HG03469 (cell line): Measurements from ENCODE around the gene GPR146.
A peak's percentile ranks its signal among the peaks of the same experiment; 100 is the strongest.
"Not testable (repeated sequence)": the region's sequence is repeated elsewhere in the genome, so short reads cannot be mapped to it uniquely, and the experiment has no call there.

Experiments used
- ATAC-seq: cut with Tn5 transposase; IDR thresholded peaks from one replicate; pipeline ENCODE4 v1.9.1; 2021; ENCODE audit warnings: mild to moderate bottlenecking, moderate library complexity, moderate number of reproducible peaks; ENCODE audit not compliant: unreplicated experiment

The GPR146 gene

DNA sequence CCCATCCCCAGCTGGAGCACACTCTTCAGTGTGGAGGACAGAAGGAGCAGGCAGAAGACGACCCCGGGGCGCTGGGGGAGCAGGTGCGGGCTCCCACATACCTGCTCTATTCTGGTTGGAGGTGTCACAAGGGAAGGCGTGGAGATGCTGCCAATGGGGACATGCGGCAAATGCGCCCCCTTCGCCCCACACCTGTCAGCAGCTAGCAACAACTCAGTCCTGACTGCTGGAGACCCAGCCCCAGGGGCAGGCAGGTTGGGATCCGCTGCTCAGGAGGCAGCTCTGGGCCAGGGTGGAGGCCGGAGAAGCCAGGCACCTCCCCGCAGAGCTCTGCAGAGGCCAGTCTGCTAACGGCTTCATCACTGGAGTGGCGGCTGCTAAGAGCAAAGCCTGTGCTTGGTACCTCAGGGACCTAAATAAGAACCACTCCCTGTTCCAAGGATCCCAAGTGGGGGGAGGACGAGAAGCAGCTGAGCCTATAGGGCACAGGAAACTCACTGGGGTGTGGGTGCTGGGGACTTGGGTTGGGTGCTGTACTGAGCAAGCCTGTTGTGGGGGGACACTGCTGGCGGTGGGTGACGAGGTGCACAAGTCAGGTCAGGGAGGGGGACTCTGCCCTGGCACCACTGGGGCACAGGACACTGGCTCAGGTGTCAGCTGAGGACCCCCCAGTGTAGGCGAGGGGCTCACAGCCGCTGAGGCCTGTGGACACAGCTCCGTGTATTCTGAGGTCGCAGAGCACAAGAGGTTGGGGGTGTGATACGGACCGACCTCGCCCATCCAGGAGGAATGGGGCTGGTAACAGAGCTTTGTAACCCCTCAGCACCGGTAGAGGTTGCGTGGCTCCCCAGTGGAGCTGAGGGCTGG is 19.2 kb upstream of the GPR146 start:
- no peak for ATAC-seq

GRCh38 chr7:1025743-1026581 is 18.4 kb upstream of the GPR146 start:
- no peak for ATAC-seq

DNA sequence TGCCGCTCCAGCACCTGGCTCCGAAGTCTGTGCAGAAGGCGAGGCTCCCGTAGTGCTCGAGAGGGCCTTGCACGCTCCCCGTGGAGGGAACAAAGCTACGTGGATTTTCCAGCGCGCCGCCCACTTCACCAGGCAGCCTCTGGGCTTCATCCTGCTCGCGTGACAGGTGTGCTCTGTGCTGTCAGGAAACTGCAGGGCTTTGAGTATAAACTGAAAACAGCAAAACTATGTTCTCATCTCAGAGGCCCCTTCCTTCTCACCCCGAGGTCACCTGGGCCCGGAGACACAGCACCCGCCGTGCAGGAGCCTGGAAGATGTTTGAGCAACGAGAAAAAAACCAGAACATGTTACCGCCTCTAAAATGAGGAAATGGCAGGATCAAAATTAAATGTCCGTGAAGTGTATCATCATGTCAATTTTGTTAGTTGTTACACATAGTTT is 17.6 kb upstream of the GPR146 start:
- no peak for ATAC-seq

DNA sequence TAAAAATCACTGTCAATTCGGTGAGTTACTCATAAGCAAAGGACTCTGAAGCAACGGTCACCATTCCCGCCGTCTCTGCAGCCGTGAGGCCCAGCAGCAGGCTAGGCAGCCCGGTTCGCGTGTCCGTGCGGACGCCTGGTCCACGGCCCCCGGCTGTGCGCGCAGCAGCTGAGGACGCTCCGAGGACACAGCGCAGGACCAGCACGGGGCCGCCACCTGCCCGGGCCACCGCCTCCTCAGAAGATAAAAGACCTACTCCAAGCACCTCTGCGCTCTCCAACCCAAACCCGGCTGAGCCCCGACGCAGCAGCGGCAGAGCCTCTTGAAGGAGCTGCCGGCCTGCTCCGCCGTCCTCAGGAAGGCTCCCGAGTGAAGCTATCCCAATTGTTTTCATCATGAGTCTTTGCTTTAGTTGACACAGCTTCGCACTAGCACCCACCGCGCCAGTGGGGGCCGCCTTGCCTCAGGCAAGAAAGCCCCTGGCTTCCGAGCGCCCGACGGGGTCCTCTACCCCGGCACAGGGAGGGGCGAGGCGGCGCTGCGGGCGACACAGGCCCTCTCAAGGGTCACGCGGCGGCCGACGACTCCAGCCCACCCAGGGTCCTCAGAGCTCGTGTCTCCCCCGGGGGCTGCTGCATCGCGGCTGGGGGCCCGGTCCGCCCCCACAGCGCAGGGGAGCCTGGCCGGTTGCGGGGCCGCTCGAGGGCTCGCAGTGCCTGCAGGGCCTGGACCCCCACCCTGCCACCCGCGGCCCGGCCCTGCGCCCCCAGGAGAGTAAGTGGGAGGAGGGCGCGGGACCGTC is 16.9 kb upstream of the GPR146 start:
- no peak for ATAC-seq

DNA sequence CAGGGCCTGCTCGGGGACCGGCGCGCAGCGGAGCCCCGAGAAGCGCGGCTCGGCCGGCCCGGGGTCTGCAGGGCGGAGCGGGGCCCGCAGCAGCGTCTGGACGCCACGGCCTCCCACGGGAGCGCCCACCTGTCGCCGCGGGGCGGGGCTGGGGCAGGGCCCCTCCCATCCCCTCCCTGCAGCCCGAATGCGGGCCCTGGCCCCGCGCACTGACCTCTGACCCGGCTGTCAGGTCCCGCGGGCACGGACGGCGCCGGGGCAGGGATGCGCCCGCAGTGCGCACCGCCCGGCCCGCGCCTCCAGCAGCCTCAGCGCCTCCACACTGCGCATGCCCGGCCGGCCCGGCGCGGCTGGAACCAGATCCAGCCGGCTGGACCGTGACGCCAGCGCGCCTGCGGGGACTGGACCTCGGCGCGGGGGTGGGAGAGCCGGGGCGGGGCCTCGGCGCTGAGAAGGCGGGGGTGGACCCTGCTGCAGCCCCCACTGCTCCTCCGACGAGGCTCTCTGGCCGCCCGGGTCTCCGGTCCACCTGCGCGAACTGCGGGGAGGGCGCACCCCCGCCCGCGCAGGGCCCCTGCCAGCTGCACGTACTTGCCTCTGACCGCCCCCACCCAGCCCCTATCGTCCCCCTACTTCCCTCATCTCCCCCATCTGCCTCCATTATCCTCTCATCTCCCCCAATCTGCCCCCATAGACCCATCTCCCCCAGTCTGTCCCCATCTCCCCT is 16.1 kb upstream of the GPR146 start:
- peak; percentile 40 for ATAC-seq

DNA sequence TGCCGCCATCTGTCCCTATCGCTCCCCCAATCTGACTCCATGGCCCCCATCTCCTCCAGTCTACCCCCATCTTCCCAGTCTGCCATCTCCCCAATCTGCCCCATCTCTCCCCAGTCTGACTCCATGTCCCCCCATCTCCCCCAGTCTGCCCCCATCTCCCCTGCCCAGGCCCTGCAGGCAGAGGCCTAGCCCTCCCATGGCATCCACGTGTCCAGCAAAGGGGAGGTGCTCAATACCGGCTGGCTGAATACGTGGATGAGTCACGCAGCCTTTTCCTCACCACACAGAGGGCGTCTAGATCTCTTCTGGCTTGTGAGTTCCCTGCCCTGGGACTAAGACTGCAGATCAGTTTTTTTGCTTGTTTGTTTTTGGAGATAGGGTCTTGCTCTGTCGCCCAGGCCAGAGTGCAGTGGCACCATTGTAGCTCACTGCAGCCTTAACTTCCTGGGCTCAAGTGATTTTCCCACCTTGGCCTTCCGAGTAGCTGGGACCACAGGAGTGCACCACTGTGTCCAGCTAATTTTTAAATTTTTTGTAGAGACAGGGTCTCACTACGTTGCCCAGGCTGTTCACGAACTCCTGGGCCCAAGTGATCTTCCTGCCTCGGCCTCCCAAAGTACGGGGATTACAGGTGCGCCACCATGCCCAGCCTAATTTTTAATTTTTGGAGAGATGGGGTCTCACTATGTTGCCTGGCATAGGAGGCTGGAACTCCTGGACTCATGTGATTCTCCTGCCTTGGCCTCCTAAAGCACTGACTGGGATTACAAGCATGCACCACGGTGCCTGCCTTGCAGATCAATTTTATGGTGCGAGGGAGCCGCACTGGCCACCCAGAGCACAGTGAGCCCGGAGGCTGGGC is 15.3 kb upstream of the GPR146 start:
- no peak for ATAC-seq

- ATAC-seq = no peak
Observed at GRCh38 chr7:1029637-1030443, 14.5 kb upstream of the GPR146 start.

GRCh38 chr7:1030444-1031070 is 13.8 kb upstream of the GPR146 start:
- no peak for ATAC-seq

DNA sequence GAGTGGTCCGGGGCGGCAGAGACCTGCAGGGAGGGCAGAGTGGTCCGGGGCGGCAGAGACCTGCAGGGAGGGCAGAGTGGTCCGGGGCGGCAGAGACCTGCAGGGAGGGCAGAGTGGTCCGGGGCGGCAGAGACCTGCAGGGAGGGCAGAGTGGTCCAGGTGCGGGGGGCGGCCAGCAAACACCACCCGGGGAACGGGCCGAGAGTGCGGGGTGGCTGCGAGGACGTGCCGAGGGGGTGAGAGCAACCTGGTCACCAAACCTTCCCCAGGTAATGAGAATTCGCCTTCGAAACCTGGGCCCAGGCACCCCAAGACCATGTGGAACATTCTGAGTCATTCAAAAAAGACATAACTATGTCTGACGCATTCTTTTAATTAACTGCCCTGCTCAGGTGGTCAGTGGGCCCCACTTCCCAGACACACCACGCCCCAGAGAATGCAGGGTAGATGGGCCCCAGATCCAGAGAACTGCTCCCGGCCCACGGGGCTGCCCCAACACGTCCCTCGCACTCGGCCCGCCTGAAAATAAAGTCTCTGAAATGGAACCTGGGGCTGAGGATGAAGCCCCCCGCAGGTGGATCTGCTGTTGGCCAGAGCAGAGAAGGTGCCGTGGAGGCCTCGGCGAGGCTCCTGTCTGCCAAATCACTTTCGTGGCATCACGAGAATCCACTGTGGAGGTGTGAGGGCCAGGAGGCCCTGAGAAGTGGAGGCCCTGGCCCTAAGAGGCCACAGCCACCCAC is 12.5 kb upstream of the GPR146 start:
- ATAC-seq = no peak

DNA sequence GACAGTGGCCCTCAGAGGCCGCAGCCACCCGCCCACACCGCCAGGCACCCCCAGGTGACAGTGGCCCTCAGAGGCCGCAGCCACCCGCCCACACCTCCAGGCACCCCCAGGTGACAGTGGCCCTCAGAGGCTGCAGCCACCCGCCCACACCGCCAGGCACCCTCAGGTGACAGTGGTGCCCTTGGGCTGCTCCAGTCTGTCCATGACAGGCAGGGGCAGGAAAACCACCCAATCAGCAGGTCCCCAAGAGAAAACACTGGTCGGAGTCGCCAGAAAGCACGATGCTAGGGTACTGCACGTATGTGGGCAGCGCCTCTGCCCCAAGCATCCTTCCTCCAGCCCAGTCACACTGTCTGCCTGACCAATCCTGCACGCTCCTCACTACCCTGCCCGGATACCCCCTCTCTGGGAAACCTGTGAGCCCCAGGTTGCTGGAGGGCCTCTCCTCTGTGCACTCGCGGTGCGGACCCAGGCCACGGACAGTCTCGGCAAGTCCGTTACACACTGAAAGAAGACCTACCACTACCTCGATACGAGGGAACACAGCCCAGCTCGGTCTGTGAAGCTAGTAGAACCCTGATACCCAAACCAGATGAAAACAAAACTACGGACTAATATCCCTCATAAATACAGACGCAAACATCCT is 11.7 kb upstream of the GPR146 start:
- no peak for ATAC-seq

- ATAC-seq = no peak
Observed at GRCh38 chr7:1033546-1034145, 10.7 kb upstream of the GPR146 start.

DNA sequence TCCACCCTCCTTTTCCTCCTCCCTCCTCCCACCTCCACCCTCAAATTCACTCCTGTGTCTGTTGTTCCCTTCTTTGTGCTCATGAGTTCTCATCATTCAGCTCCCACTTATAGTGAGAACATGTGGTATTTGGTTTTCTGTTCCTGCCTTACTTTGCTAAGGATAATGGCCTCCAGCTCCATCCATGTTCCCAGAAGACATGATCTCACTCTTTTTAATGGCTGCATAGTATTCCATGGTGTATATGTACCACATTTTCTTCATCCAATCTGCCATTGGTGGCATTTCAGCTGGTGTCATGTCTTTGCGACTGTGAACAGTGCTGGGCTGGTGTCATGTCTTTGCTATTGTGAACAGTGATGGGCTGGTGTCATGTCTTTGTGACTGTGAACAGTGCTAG is 9.6 kb upstream of the GPR146 start:
- ATAC-seq = not testable (repeated sequence)

DNA sequence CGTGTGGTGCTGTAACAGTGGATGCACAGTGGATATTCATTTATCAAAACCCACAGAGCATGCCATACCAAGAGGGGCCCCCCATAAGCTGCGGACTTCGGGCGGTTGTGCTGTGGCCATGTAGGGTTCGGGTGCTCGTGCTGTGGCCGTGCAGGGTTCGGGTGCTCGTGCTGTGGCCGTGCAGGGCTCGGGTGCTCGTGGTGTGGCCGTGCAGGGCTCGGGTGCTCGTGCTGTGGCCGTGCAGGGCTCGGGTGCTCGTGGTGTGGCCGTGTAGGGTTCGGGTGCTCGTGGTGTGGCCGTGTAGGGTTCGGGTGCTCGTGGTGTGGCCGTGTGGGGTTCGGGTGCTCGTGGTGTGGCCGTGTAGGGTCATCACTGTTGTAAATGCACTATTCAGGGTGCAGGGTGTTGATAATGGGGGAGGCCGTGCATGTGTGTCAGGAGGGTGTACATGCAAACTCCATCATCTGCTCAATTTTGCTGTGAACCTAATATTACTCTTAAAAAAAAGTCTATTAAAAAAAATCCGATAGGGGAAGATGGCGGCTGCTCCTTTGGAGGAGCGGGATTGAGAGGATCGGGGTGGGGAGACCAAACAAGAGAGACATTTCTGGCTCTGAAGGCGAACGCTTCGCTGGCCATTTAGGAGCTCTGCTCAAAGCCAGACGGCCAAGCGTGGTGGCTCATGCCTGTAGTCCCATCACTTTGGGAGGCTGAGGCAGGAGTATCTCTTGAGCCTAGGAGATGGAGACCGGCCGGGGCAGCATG is 8.0 kb upstream of the GPR146 start:
- ATAC-seq = not testable (repeated sequence)

GRCh38 chr7:1040233-1040632 is 4.1 kb upstream of the GPR146 start:
- not testable (repeated sequence) for ATAC-seq

DNA sequence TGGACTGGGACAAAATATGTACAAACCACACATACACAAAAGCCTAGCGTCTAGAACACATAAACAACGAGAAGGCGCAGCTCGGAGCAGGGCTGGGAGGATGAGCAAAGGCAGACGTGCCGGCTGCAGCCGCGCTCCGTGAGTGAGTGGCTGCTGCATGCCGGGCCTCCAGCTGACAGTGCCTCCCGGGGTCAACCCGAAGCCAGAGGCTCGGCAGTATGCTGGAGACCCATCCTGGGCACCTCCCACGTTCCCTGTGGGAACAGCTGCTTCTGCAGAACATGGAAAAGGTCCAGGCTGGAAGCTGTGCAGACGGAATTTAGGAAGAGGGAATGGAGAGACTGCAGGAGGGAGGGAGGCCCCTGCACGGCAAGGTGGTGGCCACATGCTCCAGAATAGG is 3.6 kb upstream of the GPR146 start:
- no peak for ATAC-seq
